GM12875 (cell line): ENCODE measurements around the gene PER3.

Experiments used
- H3K4me3 ChIP-seq: one replicate; pipeline ENCODE4 v1.5.1; 2011; ENCODE audit warnings: low read depth, low read length, control low read depth
- TF ChIP-seq, protein P1 (sequence below): IDR thresholded peaks from 2 replicates; pipeline ENCODE4 v1.5.1; 2011; ENCODE audit warnings: low read depth, mild to moderate bottlenecking, control low read depth, inconsistent platforms, low read length, moderate library complexity, borderline replicate concordance; ENCODE audit not compliant: insufficient read depth

Gene PER3

DNA sequence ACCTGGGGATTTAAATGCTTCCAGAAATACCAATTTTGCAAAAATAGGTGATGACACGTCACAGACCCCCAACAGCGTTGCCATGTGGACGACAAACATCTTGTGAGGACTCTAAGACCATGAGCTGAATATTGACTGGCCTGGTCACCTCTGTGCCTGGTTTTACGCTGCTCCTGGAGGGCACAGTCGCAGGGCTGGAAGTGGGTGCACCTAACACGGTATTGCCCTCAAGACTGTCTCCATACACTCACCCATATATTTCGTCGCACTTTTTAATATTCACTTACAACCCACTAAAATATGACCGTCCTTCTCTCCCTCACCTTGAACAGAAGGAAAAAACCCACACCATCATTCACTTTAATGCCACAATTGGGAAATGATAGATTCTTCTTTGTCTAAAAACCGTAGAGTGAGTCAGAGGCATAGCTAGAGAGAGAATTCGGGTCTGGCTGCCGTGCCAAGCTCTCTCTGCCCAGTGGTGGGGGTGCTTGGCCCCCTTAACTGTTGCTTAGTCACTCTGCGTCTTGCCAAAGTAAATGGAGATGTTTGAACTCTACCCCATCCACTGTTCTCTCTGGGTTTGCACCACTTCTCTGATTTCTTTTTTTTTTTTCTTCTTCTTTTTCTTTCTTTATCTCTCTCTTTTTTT lies 109.6 kb downstream of the PER3 start:
- no peak overlapping the region for H3K4me3 ChIP-seq
- TF ChIP-seq, protein P1, sequence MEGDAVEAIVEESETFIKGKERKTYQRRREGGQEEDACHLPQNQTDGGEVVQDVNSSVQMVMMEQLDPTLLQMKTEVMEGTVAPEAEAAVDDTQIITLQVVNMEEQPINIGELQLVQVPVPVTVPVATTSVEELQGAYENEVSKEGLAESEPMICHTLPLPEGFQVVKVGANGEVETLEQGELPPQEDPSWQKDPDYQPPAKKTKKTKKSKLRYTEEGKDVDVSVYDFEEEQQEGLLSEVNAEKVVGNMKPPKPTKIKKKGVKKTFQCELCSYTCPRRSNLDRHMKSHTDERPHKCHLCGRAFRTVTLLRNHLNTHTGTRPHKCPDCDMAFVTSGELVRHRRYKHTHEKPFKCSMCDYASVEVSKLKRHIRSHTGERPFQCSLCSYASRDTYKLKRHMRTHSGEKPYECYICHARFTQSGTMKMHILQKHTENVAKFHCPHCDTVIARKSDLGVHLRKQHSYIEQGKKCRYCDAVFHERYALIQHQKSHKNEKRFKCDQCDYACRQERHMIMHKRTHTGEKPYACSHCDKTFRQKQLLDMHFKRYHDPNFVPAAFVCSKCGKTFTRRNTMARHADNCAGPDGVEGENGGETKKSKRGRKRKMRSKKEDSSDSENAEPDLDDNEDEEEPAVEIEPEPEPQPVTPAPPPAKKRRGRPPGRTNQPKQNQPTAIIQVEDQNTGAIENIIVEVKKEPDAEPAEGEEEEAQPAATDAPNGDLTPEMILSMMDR = no peak
